Gastrocnemius medialis (tissue), 4 donors: ENCODE measurements around the gene PPP6R3. TPM values are rescaled to one million over a fixed set of nuclear protein-coding genes. Genes with fewer than 3 reads are reported as not detected.

Experiments
- ATAC-seq, 2 donors: fragments of 150-250 bp; one replicate each; pipeline ENCODE4 v1.9.1; 2016
- DNase-seq, 2 donors: peaks; one replicate each; pipeline ENCODE4 v3.0.0-alpha.2; 2019
- H3K27ac ChIP-seq, 4 donors: fragments of 200-600 bp; sonication (generic); 1 replicate in 1 of 4; 2 replicates in 3 of 4; pipeline ENCODE4 v1.5.1; 2016 to 2018; ENCODE audit warnings: mild to moderate bottlenecking in 2 of 4, moderate library complexity in 1 of 4
- H3K27me3 ChIP-seq, 3 donors: fragments of 200-600 bp; sonication (generic) in 2 of 3; 1 replicate in 1 of 3; 2 replicates in 2 of 3; pipeline versions ENCODE4 v1.5.1 to v1.6.0; 2016 to 2019; ENCODE audit warnings: mild to moderate bottlenecking in 1 of 3, moderate library complexity in 1 of 3
- H3K36me3 ChIP-seq, 2 donors: fragments of 200-600 bp; sonication (generic) in 1 of 2; one replicate each; pipeline ENCODE4 v1.5.1; 2017 to 2018
- H3K4me1 ChIP-seq, 2 donors: fragments of 200-600 bp; sonication (generic) in 1 of 2; one replicate each; pipeline ENCODE4 v1.5.1; 2016 to 2017; ENCODE audit warnings: mild to moderate bottlenecking in 2 of 2
- H3K4me3 ChIP-seq, 4 donors: fragments of 200-600 bp; sonication (generic) in 3 of 4; 1 replicate in 1 of 4; 2 replicates in 3 of 4; pipeline ENCODE4 v1.5.1; 2016 to 2019; ENCODE audit warnings: mild to moderate bottlenecking in 2 of 4
- H3K9me3 ChIP-seq, 3 donors: fragments of 200-600 bp; sonication (generic) in 2 of 3; 1 replicate in 1 of 3; 2 replicates in 2 of 3; pipeline ENCODE4 v1.5.1; 2016 to 2019
- POLR2A ChIP-seq, 2 donors: fragments of 450-650 bp; IDR thresholded peaks; one replicate each; pipeline ENCODE4 v1.6.1; 2017; ENCODE audit warnings: antibody characterized with exemption in 2 of 2, mild to moderate bottlenecking in 2 of 2, moderate library complexity in 2 of 2
- in situ Hi-C, 4 donors: fragments of 200-750 bp; cut with MboI; loops; one replicate each; pipeline versions ENCODE4 v1.15.0 to v1.8.0; 2017; ENCODE audit warnings: low sequenced_read_pairs in 4 of 4
- intact Hi-C: fragments of 100-400 bp; cut with DNase I; formaldehyde crosslinking; loops from one replicate; pipeline ENCODE4 v1.15.1; 2023; ENCODE audit warnings: low total_unique reads
- total RNA-seq, 4 donors: library from RNA; depleted of rRNA; stranded (reverse); fragments of >200 nt; gene quantifications; one replicate each; pipeline versions ENCODE4 v1.1.0 to v1.2.3, GENCODE V29; 2016
- TF ChIP-seq, protein P1 (sequence below), 5 experiments: fragments of 450-650 bp in 3 of 5; fragments of 200-600 bp in 2 of 5; sonication (generic) in 2 of 5; IDR thresholded peaks in 4 of 5; conservative IDR thresholded peaks in 1 of 5; 1 replicate in 4 of 5; 2 replicates in 1 of 5; pipeline ENCODE4 v1.5.1; 2016 to 2019; ENCODE audit warnings: antibody characterized with exemption in 5 of 5, mild to moderate bottlenecking in 3 of 5, moderate library complexity in 3 of 5

PPP6R3 gene
- total RNA-seq, 4 donors from 2014 or later = 77.3 to 196 (median 133) TPM

GRCh38 chr11:68523743-68524142 is 63.2 kb downstream of the PPP6R3 start:
- Histone ChIP-seq H3K4me3 (no peak overlapping the region), H3K27me3 (no peaks in the 10 kb centered on the region), H3K27ac (peak overlapping the region; percentile 66 to 84 (median 73)), H3K9me3 (no peaks in the 10 kb centered on the region), H3K4me1 (peaks cover 68 to 72% of the 10 kb centered on the region in 2 donors), H3K36me3 (peaks cover 0 to 33% of the 10 kb centered on the region in 2 donors)
- intact Hi-C loops = no loop called here
- ATAC-seq (no peak), DNase-seq (no peak)
- TF ChIP-seq POLR2A (IDR thresholded peaks at IDR 0.05) = no peak
- TF ChIP-seq, protein P1, sequence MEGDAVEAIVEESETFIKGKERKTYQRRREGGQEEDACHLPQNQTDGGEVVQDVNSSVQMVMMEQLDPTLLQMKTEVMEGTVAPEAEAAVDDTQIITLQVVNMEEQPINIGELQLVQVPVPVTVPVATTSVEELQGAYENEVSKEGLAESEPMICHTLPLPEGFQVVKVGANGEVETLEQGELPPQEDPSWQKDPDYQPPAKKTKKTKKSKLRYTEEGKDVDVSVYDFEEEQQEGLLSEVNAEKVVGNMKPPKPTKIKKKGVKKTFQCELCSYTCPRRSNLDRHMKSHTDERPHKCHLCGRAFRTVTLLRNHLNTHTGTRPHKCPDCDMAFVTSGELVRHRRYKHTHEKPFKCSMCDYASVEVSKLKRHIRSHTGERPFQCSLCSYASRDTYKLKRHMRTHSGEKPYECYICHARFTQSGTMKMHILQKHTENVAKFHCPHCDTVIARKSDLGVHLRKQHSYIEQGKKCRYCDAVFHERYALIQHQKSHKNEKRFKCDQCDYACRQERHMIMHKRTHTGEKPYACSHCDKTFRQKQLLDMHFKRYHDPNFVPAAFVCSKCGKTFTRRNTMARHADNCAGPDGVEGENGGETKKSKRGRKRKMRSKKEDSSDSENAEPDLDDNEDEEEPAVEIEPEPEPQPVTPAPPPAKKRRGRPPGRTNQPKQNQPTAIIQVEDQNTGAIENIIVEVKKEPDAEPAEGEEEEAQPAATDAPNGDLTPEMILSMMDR (IDR thresholded peaks at IDR 0.05 in 4 of 5, conservative IDR thresholded peaks at IDR 0.05 in 1 of 5) = no peak
- in situ Hi-C loops = no loop called here

DNA sequence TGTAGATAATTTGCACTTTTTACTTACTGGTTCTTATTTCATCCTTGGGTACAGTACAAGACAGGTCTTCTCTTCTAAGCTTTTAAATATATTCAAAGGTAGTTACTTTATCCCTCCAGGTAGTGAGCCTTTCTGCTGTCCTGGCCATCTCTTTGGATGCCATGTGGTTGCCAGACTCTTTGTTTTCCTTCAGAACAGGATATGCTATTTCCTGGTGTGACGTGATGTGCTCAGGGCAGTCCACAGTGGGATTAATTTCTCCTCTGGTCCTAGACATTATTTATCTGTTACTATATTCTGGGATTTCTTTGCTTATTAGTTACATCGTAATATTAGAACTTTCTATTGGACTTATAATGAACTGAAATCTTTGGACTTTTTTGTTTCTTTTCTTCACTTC is 63.7 kb downstream of the PPP6R3 start:
- no peak for DNase-seq
- no peaks in the 10 kb centered on the region for H3K27me3 ChIP-seq
- intact Hi-C loops = no loop called here
- no peak for TF ChIP-seq POLR2A (IDR thresholded peaks at IDR 0.05)
- TF ChIP-seq, protein P1 (IDR thresholded peaks at IDR 0.05 in 4 of 5, conservative IDR thresholded peaks at IDR 0.05 in 1 of 5) = no peak
- in situ Hi-C loops = no loop called here
- no peak for ATAC-seq
- no peaks in the 10 kb centered on the region for H3K9me3 ChIP-seq
- peak overlapping the region; percentile 66 to 84 (median 73) for H3K27ac ChIP-seq
- no peak overlapping the region for H3K4me3 ChIP-seq
- peaks cover 0 to 33% of the 10 kb centered on the region in 2 donors for H3K36me3 ChIP-seq
- H3K4me1 ChIP-seq = peaks cover 71 to 76% of the 10 kb centered on the region in 2 donors

GRCh38 chr11:68524681-68525080 is 64.1 kb downstream of the PPP6R3 start:
- ATAC-seq = no peak
- H3K27ac ChIP-seq = peak overlapping the region; percentile 66 to 84 (median 73)

DNA sequence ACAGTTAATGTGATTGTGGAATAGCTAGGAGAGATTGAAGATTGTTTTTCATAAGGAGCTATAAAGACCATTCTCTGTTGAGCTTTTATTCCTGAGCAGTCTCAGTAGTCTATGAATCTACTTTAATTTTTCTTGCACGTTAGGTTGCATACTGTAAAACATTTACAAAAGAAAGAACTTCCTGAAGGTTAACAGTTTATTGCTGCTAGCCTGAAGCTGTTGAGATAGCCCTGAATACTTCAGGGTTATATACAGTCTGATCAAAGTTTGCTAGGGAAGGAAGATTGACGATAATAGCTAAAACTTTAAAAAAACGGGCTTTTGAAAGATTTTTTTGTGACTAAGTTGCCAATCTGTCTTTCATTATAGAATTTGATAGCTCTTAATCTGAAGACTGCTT is 64.8 kb downstream of the PPP6R3 start:
- no peak for TF ChIP-seq POLR2A (IDR thresholded peaks at IDR 0.05)
- TF ChIP-seq, protein P1 (IDR thresholded peaks at IDR 0.05 in 4 of 5, conservative IDR thresholded peaks at IDR 0.05 in 1 of 5) = no peak
- Histone ChIP-seq H3K4me1 (peaks cover 82 to 88% of the 10 kb centered on the region in 2 donors), H3K9me3 (no peaks in the 10 kb centered on the region), H3K4me3 (no peak overlapping the region), H3K36me3 (peaks cover 0 to 25% of the 10 kb centered on the region in 2 donors), H3K27me3 (no peaks in the 10 kb centered on the region), H3K27ac (peak overlapping the region; percentile 66 to 84 (median 73))
- ATAC-seq = no peak
- intact Hi-C loops (loop anchor here (5.0 kb wide), 1 partner anchor 63 kb away; the partner anchor contains the start of gene PPP6R3), in situ Hi-C loops (no loop called here)
- no peak for DNase-seq

More at GRCh38 chr11:68524681-68525080, 64.1 kb downstream of the PPP6R3 start:
- peaks cover 0 to 31% of the 10 kb centered on the region in 2 donors for H3K36me3 ChIP-seq
- H3K27me3 ChIP-seq = no peaks in the 10 kb centered on the region
- intact Hi-C loops = loop anchor here (5.0 kb wide), 1 partner anchor 62 kb away; the partner anchor contains the start of gene PPP6R3
- no peak for DNase-seq
- TF ChIP-seq POLR2A (IDR thresholded peaks at IDR 0.05) = no peak
- TF ChIP-seq, protein P1 (IDR thresholded peaks at IDR 0.05 in 4 of 5, conservative IDR thresholded peaks at IDR 0.05 in 1 of 5) = no peak
- H3K4me1 ChIP-seq = peaks cover 76 to 81% of the 10 kb centered on the region in 2 donors
- no peaks in the 10 kb centered on the region for H3K9me3 ChIP-seq
- no peak overlapping the region for H3K4me3 ChIP-seq
- in situ Hi-C loops = no loop called here
